GM21825 (cell line): Measurements from ENCODE around the gene LSP1.

Experiments used
- ATAC-seq: cut with Tn5 transposase; IDR thresholded peaks from one replicate; pipeline ENCODE4 v1.9.1; 2021; ENCODE audit warnings: mild to moderate bottlenecking, moderate library complexity; ENCODE audit not compliant: unreplicated experiment

The LSP1 gene

GRCh38 chr11:1824221-1825038 is 28.5 kb upstream of the LSP1 start:
- ATAC-seq = no peak

- ATAC-seq = no peak
These were observed 27.7 kb upstream of the LSP1 start for GRCh38 chr11:1825039-1825740.

- ATAC-seq = no peak
These were observed 27.0 kb upstream of the LSP1 start for GRCh38 chr11:1825785-1826451.

GRCh38 chr11:1826552-1827094 is 26.3 kb upstream of the LSP1 start:
- ATAC-seq = no peak

GRCh38 chr11:1827095-1827813 is 25.6 kb upstream of the LSP1 start:
- no peak for ATAC-seq

- ATAC-seq = no peak
These were observed 25.0 kb upstream of the LSP1 start for GRCh38 chr11:1827931-1828330.

- no peak for ATAC-seq
These were observed 24.3 kb upstream of the LSP1 start for GRCh38 chr11:1828542-1828941.

GRCh38 chr11:1829039-1829820 is 23.7 kb upstream of the LSP1 start:
- no peak for ATAC-seq

GRCh38 chr11:1830004-1830321 is 22.9 kb upstream of the LSP1 start:
- no peak for ATAC-seq

- no peak for ATAC-seq
These were observed 22.3 kb upstream of the LSP1 start for GRCh38 chr11:1830322-1831223.

GRCh38 chr11:1831338-1832210 is 21.3 kb upstream of the LSP1 start:
- ATAC-seq = no peak

- ATAC-seq = no peak
These were observed 20.5 kb upstream of the LSP1 start for GRCh38 chr11:1832211-1832919.

- no peak for ATAC-seq
These were observed 20.0 kb upstream of the LSP1 start for GRCh38 chr11:1832920-1833295.

GRCh38 chr11:1834062-1834610 is 18.7 kb upstream of the LSP1 start:
- ATAC-seq = no peak

- ATAC-seq = no peak
These were observed 17.9 kb upstream of the LSP1 start, which contains the start of gene SYT8 for GRCh38 chr11:1834779-1835670. Gene SYT8 (plus strand): TSS chr11:1834990. CDS start chr11:1835106, 116 bp downstream.

GRCh38 chr11:1835671-1836010 is 17.2 kb upstream of the LSP1 start:
- ATAC-seq = no peak
